Mesendoderm (in vitro differentiated cells): Measurements from ENCODE around the gene UBE2D3.
"Not testable (repeated sequence)": the region's sequence is repeated elsewhere in the genome, so short reads cannot be mapped to it uniquely, and the experiment has no call there.

Experiments
- DNase-seq: peaks from one replicate; pipeline ENCODE4 v3.0.0; 2013
- H2AK5ac ChIP-seq: 2 replicates; pipeline ENCODE4 v1.6.1; 2013; ENCODE audit warnings: low read length, inconsistent platforms
- H2BK120ac ChIP-seq: 2 replicates; pipeline ENCODE4 v1.6.1; 2013; ENCODE audit warnings: low read depth, mild to moderate bottlenecking, low read length, moderate library complexity, mixed read lengths
- H2BK15ac ChIP-seq: replicated peaks from 2 replicates; pipeline ENCODE4 v1.6.1; 2013; ENCODE audit warnings: low read depth, mild to moderate bottlenecking, moderate library complexity
- H2BK5ac ChIP-seq: 2 replicates; pipeline ENCODE4 v1.6.1; 2013; ENCODE audit warnings: low read length, inconsistent platforms
- H3K18ac ChIP-seq: 2 replicates; pipeline ENCODE4 v1.6.1; 2013; ENCODE audit warnings: mild to moderate bottlenecking, low read length, mixed read lengths
- H3K23ac ChIP-seq: one replicate; pipeline ENCODE4 v1.6.1; 2013; ENCODE audit warnings: low read length
- H3K27ac ChIP-seq: 2 replicates; pipeline ENCODE4 v1.5.1; 2013; ENCODE audit warnings: low read depth, mild to moderate bottlenecking, inconsistent platforms, low read length, moderate library complexity
- H3K27me3 ChIP-seq: 2 replicates; pipeline ENCODE4 v1.6.1; 2013; ENCODE audit warnings: low read length, control low read depth, mild to moderate bottlenecking, inconsistent platforms; ENCODE audit not compliant: insufficient read depth, poor library complexity
- H3K36me3 ChIP-seq: 2 replicates; pipeline ENCODE4 v1.6.1; 2013; ENCODE audit warnings: low read length, inconsistent platforms; ENCODE audit not compliant: control insufficient read depth, insufficient read depth
- H3K4ac ChIP-seq: one replicate; pipeline ENCODE4 v1.6.1; 2013; ENCODE audit warnings: low read depth, mild to moderate bottlenecking, low read length, moderate library complexity
- H3K4me1 ChIP-seq: 2 replicates; pipeline ENCODE4 v1.6.1; 2013; ENCODE audit warnings: low read depth, low read length, inconsistent platforms; ENCODE audit not compliant: control insufficient read depth
- H3K4me2 ChIP-seq: 2 replicates; pipeline ENCODE4 v1.6.1; 2013; ENCODE audit warnings: low read length
- H3K4me3 ChIP-seq: 2 replicates; pipeline ENCODE4 v1.5.1; 2013; ENCODE audit warnings: mild to moderate bottlenecking, low read length
- H3K56ac ChIP-seq: one replicate; pipeline ENCODE4 v1.6.1; 2013; ENCODE audit warnings: low read length
- H3K79me1 ChIP-seq: 2 replicates; pipeline ENCODE4 v1.6.1; 2013; ENCODE audit warnings: low read length, inconsistent platforms
- H3K79me2 ChIP-seq: 2 replicates; pipeline ENCODE4 v1.6.1; 2013; ENCODE audit warnings: mild to moderate bottlenecking, low read length; ENCODE audit not compliant: control insufficient read depth, insufficient read depth
- H3K9ac ChIP-seq: 2 replicates; pipeline ENCODE4 v1.6.1; 2013; ENCODE audit warnings: low read length, inconsistent platforms
- H4K5ac ChIP-seq: one replicate; pipeline ENCODE4 v1.6.1; 2013; ENCODE audit warnings: low read length
- H4K8ac ChIP-seq: one replicate; pipeline ENCODE4 v1.6.1; 2013; ENCODE audit warnings: low read depth, mild to moderate bottlenecking, control low read depth, low read length, moderate library complexity
- WGBS: extraction: QIAGEN DNeasy Blood & Tissue Kit; methylation state at CpG from one replicate; pipeline ENCODE4 v1.1.7; 2013; ENCODE audit warnings: low lambda C conversion rate, missing lambda C conversion rate; ENCODE audit not compliant: insufficient coverage; ENCODE audit errors: extremely low coverage; 5-methylcytosine and 5-hydroxymethylcytosine counted together

UBE2D3 gene

GRCh38 chr4:102823464-102823863 is 3.9 kb downstream of the UBE2D3 start:
- H3K23ac ChIP-seq, result no peak overlapping the region
- DNase-seq, result no peak
- no peak overlapping the region for H3K4me2 ChIP-seq
- no peak overlapping the region for H2AK5ac ChIP-seq
- no peaks in the 10 kb centered on the region for H3K36me3 ChIP-seq
- H3K4ac ChIP-seq, result no peak overlapping the region
- H2BK120ac ChIP-seq, result no peak overlapping the region
- H3K27ac ChIP-seq, result no peak overlapping the region
- H3K79me2 ChIP-seq, result peaks cover 74% of the 10 kb centered on the region
- no peak overlapping the region for H3K18ac ChIP-seq
- H3K4me3 ChIP-seq, result no peak overlapping the region
- H4K8ac ChIP-seq, result no peak overlapping the region
- WGBS, result no CpG with 5 or more reads among the region's 4 CpGs
- H3K9ac ChIP-seq, result no peak overlapping the region
- H2BK15ac ChIP-seq, result no peak overlapping the region
- H4K5ac ChIP-seq, result no peak overlapping the region
- peaks cover 2% of the 10 kb centered on the region for H3K4me1 ChIP-seq
- H3K27me3 ChIP-seq, result no peaks in the 10 kb centered on the region
- H3K56ac ChIP-seq, result no peak overlapping the region
- no peak overlapping the region for H2BK5ac ChIP-seq
- H3K79me1 ChIP-seq, result no peaks in the 10 kb centered on the region

DNA sequence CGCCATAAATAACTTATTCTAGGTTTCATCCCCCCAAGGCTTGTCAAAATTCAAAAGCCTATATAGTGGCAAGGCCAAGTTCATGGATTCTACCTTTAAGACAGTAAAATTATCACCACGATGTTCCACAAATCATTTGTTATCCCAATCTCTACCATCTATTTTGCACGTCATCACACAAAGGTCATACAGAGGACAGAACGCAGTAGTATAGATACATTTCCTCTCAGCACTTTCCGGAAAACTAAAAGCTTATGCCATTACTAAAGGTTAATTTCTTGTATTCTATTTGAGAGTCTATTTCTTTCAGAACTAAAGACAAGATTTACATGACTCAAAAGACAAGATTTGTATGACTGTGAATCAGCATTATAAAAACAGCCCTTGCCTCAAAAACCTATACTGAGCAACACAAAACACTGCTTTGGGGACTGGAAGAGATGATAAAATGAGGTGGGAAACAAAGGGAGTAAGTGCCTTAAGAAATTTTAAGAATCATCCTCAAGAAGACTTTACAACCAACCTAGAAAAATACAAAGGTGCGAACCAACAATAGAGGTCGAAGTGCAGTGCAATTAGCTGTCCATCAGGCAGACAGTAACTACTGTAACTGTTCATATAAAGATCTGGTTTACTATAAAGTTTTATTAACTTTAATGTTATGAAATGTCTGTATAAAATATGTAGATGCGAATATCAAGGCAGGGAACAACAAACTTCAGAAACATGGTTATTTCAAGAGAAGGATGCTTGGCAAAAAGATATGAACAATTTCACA is 7.6 kb downstream of the UBE2D3 start:
- H3K4ac ChIP-seq, result no peak overlapping the region
- H3K36me3 ChIP-seq, result no peaks in the 10 kb centered on the region
- no peak overlapping the region for H3K18ac ChIP-seq
- H2BK120ac ChIP-seq, result no peak overlapping the region
- H3K79me2 ChIP-seq, result peaks cover 83% of the 10 kb centered on the region
- no peak overlapping the region for H2AK5ac ChIP-seq
- no peak overlapping the region for H4K5ac ChIP-seq
- H3K4me2 ChIP-seq, result no peak overlapping the region
- H2BK15ac ChIP-seq, result no peak overlapping the region
- H4K8ac ChIP-seq, result no peak overlapping the region
- no peak overlapping the region for H2BK5ac ChIP-seq
- DNase-seq, result no peak
- no CpG with 5 or more reads among the region's 8 CpGs for WGBS
- no peak overlapping the region for H3K56ac ChIP-seq
- H3K27me3 ChIP-seq, result no peaks in the 10 kb centered on the region
- H3K4me1 ChIP-seq, result peaks cover 2% of the 10 kb centered on the region
- H3K23ac ChIP-seq, result no peak overlapping the region
- H3K9ac ChIP-seq, result no peak overlapping the region
- peaks cover 3% of the 10 kb centered on the region for H3K79me1 ChIP-seq
- H3K4me3 ChIP-seq, result no peak overlapping the region
- no peak overlapping the region for H3K27ac ChIP-seq

GRCh38 chr4:102819100-102819499 is 8.3 kb downstream of the UBE2D3 start:
- H3K27me3 ChIP-seq, H3K79me1 ChIP-seq, H4K5ac ChIP-seq, H3K4me2 ChIP-seq, H4K8ac ChIP-seq, H3K9ac ChIP-seq, H3K18ac ChIP-seq, H2BK120ac ChIP-seq, H3K4me3 ChIP-seq, H3K4ac ChIP-seq, H2BK5ac ChIP-seq, DNase-seq, H3K56ac ChIP-seq, H3K36me3 ChIP-seq, H2BK15ac ChIP-seq, H3K23ac ChIP-seq, H2AK5ac ChIP-seq, H3K27ac ChIP-seq, H3K4me1 ChIP-seq: not testable (repeated sequence)
- WGBS, result no CpG with 5 or more reads among the region's 10 CpGs
- H3K79me2 ChIP-seq, result peaks cover 84% of the 10 kb centered on the region

- no peak overlapping the region for H2BK120ac ChIP-seq
- no peak overlapping the region for H3K23ac ChIP-seq
- no CpG with 5 or more reads among the region's 9 CpGs for WGBS
- H3K56ac ChIP-seq, result no peak overlapping the region
- H3K9ac ChIP-seq, result no peak overlapping the region
- no peaks in the 10 kb centered on the region for H3K36me3 ChIP-seq
- peaks cover 3% of the 10 kb centered on the region for H3K79me1 ChIP-seq
- H3K4me3 ChIP-seq, result no peak overlapping the region
- H2AK5ac ChIP-seq, result no peak overlapping the region
- peaks cover 83% of the 10 kb centered on the region for H3K79me2 ChIP-seq
- no peak overlapping the region for H4K8ac ChIP-seq
- no peak overlapping the region for H3K18ac ChIP-seq
- no peak overlapping the region for H3K4ac ChIP-seq
- H2BK5ac ChIP-seq, result no peak overlapping the region
- H3K27me3 ChIP-seq, result no peaks in the 10 kb centered on the region
- H3K27ac ChIP-seq, result no peak overlapping the region
- no peaks in the 10 kb centered on the region for H3K4me1 ChIP-seq
- H4K5ac ChIP-seq, result no peak overlapping the region
- DNase-seq, result no peak
- no peak overlapping the region for H2BK15ac ChIP-seq
- no peak overlapping the region for H3K4me2 ChIP-seq
These were observed 9.6 kb downstream of the UBE2D3 start for GRCh38 chr4:102817613-102818268.

DNA sequence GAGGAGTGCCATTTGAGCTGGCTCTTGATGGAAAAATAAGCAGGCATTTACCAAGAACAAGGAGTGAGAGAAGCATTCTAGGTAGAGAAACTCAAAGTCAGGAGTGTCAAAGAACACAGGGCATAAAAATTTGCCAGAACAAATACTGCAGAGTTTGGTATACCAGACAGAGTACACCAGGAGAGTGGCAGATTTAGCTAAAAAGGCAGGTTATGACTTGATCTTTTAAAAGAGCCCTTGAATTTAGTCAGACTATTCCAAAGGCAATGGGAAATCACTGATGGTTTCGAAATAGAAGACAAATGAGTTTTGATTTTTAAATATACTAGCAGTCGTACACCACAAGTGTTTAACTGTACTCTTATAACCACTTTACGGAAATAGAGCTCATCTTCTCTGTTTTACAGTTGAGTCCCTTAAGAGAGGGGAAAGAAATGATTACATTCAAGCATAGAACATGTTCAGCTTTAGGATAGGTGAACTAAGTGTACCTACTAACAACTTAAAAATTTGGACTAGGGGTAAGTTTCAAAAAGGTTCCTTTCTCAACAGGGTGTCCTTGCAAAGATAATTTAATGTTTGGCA is 10.2 kb downstream of the UBE2D3 start:
- no peak overlapping the region for H2AK5ac ChIP-seq
- no peak overlapping the region for H4K8ac ChIP-seq
- H3K9ac ChIP-seq, result no peak overlapping the region
- no peak overlapping the region for H3K27ac ChIP-seq
- no peak overlapping the region for H3K4me3 ChIP-seq
- H3K56ac ChIP-seq, result no peak overlapping the region
- peaks cover 81% of the 10 kb centered on the region for H3K79me2 ChIP-seq
- no peak overlapping the region for H3K4me2 ChIP-seq
- H3K36me3 ChIP-seq, result no peaks in the 10 kb centered on the region
- H4K5ac ChIP-seq, result no peak overlapping the region
- no peak overlapping the region for H3K18ac ChIP-seq
- no peak overlapping the region for H2BK120ac ChIP-seq
- H3K4ac ChIP-seq, result no peak overlapping the region
- H3K23ac ChIP-seq, result no peak overlapping the region
- no peaks in the 10 kb centered on the region for H3K4me1 ChIP-seq
- no peaks in the 10 kb centered on the region for H3K27me3 ChIP-seq
- DNase-seq, result no peak
- H3K79me1 ChIP-seq, result peaks cover 3% of the 10 kb centered on the region
- no CpG with 5 or more reads among the region's 3 CpGs for WGBS
- no peak overlapping the region for H2BK5ac ChIP-seq
- H2BK15ac ChIP-seq, result no peak overlapping the region
